Neutrophil (primary cell): ENCODE data around the gene CTNNAL1.

Experiments
- H3K27ac ChIP-seq: fragments of 200-600 bp; sonication (generic); 2 replicates; pipeline ENCODE4 v1.5.1; 2016; ENCODE audit warnings: mild to moderate bottlenecking, moderate library complexity
- H3K27me3 ChIP-seq: fragments of 200-600 bp; sonication (generic); 2 replicates; pipeline ENCODE4 v1.6.0; 2016; ENCODE audit warnings: mild to moderate bottlenecking
- H3K36me3 ChIP-seq: fragments of 200-600 bp; sonication (generic); 2 replicates; pipeline ENCODE4 v1.5.1; 2017
- H3K4me1 ChIP-seq, 2 experiments: fragments of 200-600 bp in 1 of 2; sonication (generic) in 1 of 2; 1 replicate in 1 of 2; 2 replicates in 1 of 2; pipeline versions ENCODE4 v1.5.1 to v1.6.1; 2013 to 2016; ENCODE audit warnings: low read depth in 1 of 2, low read length in 1 of 2, mild to moderate bottlenecking in 1 of 2, moderate library complexity in 1 of 2; ENCODE audit not compliant: control insufficient read depth in 1 of 2, insufficient read depth in 1 of 2
- H3K4me3 ChIP-seq, 2 experiments: fragments of 200-600 bp in 1 of 2; sonication (generic) in 1 of 2; 1 replicate in 1 of 2; 2 replicates in 1 of 2; pipeline ENCODE4 v1.5.1; 2013 to 2016; ENCODE audit warnings: low read depth in 1 of 2, low read length in 1 of 2, mild to moderate bottlenecking in 1 of 2, moderate library complexity in 1 of 2
- H3K9me3 ChIP-seq: fragments of 200-600 bp; sonication (generic); 2 replicates; pipeline ENCODE4 v1.5.1; 2016
- CTCF ChIP-seq: fragments of 200-600 bp; sonication (generic); IDR thresholded peaks from 2 replicates; pipeline ENCODE4 v1.5.1; 2016; ENCODE audit warnings: antibody characterized with exemption

CTNNAL1 gene

GRCh38 chr9:109010746-109011145, 2.6 kb downstream of the CTNNAL1 start:
- Histone ChIP-seq H3K27ac (peak overlapping the region; percentile 11), H3K9me3 (no peaks in the 10 kb centered on the region), H3K27me3 (peaks cover 13% of the 10 kb centered on the region), H3K36me3 (no peaks in the 10 kb centered on the region), H3K4me3 (no peak overlapping the region), H3K4me1 (peaks cover 17 to 26% of the 10 kb centered on the region in 2 experiments)
- TF ChIP-seq CTCF = no peak

GRCh38 chr9:109005678-109006077, 7.6 kb downstream of the CTNNAL1 start:
- Histone ChIP-seq H3K9me3 (peaks cover 3% of the 10 kb centered on the region), H3K4me1 (peaks cover 0 to 7% of the 10 kb centered on the region in 2 experiments), H3K4me3 (no peak overlapping the region), H3K36me3 (no peaks in the 10 kb centered on the region), H3K27me3 (no peaks in the 10 kb centered on the region), H3K27ac (no peak overlapping the region)
- TF ChIP-seq CTCF = no peak

- Histone ChIP-seq H3K9me3 (peaks cover 3% of the 10 kb centered on the region), H3K27ac (no peak overlapping the region), H3K4me1 (peaks cover 0 to 4% of the 10 kb centered on the region in 2 experiments), H3K4me3 (no peak overlapping the region), H3K36me3 (no peaks in the 10 kb centered on the region), H3K27me3 (no peaks in the 10 kb centered on the region)
- no peak for TF ChIP-seq CTCF
These were observed 10.2 kb downstream of the CTNNAL1 start for GRCh38 chr9:109003116-109003515.

- no peak for TF ChIP-seq CTCF
- Histone ChIP-seq H3K27me3 (no peaks in the 10 kb centered on the region), H3K36me3 (no peaks in the 10 kb centered on the region), H3K9me3 (peaks cover 3% of the 10 kb centered on the region), H3K27ac (no peak overlapping the region), H3K4me1 (peaks cover 0 to 8% of the 10 kb centered on the region in 2 experiments), H3K4me3 (no peak overlapping the region)
These were observed 11.2 kb downstream of the CTNNAL1 start for GRCh38 chr9:109002141-109002540.

- H3K9me3 ChIP-seq = peaks cover 3% of the 10 kb centered on the region
- no peaks in the 10 kb centered on the region for H3K36me3 ChIP-seq
- H3K4me3 ChIP-seq = no peak overlapping the region
- H3K27me3 ChIP-seq = no peaks in the 10 kb centered on the region
- H3K27ac ChIP-seq = no peak overlapping the region
- H3K4me1 ChIP-seq = peaks cover 9 to 17% of the 10 kb centered on the region in 2 experiments
- no peak for TF ChIP-seq CTCF
These were observed 12.0 kb downstream of the CTNNAL1 start for GRCh38 chr9:109001275-109001676.

GRCh38 chr9:108997112-108997511, 16.2 kb downstream of the CTNNAL1 start:
- Histone ChIP-seq H3K4me1 (peaks cover 26 to 32% of the 10 kb centered on the region in 2 experiments), H3K36me3 (no peaks in the 10 kb centered on the region), H3K27me3 (no peaks in the 10 kb centered on the region), H3K9me3 (no peaks in the 10 kb centered on the region), H3K4me3 (no peak overlapping the region), H3K27ac (peak overlapping the region; percentile 37)
- TF ChIP-seq CTCF = no peak
